ENCODE data around the gene DHCR7. TPM values are rescaled to one million over a fixed set of nuclear protein-coding genes. Genes with fewer than 3 reads are reported as not detected.

Gene DHCR7
- total and polyA plus RNA-seq, 2 experiments from 2014 or later: 84.0 to 166 TPM

DNA sequence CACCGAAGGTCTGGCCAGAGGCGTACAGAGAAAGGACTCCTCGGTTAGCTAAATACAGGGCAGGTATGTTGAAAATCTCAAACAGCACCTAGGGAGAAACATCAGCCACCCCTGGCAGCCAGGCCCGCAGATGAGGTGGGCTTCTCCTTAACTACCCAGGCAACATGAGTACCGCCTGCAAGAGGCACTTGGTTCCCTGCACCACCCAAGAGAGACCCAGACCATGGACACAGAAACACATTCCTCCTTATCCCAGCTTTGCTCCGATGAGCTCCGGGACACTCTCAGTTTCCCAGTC is 53.0 kb downstream of the DHCR7 start (continued):
- TF ChIP-seq, protein P1, sequence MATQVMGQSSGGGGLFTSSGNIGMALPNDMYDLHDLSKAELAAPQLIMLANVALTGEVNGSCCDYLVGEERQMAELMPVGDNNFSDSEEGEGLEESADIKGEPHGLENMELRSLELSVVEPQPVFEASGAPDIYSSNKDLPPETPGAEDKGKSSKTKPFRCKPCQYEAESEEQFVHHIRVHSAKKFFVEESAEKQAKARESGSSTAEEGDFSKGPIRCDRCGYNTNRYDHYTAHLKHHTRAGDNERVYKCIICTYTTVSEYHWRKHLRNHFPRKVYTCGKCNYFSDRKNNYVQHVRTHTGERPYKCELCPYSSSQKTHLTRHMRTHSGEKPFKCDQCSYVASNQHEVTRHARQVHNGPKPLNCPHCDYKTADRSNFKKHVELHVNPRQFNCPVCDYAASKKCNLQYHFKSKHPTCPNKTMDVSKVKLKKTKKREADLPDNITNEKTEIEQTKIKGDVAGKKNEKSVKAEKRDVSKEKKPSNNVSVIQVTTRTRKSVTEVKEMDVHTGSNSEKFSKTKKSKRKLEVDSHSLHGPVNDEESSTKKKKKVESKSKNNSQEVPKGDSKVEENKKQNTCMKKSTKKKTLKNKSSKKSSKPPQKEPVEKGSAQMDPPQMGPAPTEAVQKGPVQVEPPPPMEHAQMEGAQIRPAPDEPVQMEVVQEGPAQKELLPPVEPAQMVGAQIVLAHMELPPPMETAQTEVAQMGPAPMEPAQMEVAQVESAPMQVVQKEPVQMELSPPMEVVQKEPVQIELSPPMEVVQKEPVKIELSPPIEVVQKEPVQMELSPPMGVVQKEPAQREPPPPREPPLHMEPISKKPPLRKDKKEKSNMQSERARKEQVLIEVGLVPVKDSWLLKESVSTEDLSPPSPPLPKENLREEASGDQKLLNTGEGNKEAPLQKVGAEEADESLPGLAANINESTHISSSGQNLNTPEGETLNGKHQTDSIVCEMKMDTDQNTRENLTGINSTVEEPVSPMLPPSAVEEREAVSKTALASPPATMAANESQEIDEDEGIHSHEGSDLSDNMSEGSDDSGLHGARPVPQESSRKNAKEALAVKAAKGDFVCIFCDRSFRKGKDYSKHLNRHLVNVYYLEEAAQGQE (IDR thresholded peaks at IDR 0.05; ENCODE audit: unreplicated experiment): no peak
- TF ChIP-seq, protein P2, sequence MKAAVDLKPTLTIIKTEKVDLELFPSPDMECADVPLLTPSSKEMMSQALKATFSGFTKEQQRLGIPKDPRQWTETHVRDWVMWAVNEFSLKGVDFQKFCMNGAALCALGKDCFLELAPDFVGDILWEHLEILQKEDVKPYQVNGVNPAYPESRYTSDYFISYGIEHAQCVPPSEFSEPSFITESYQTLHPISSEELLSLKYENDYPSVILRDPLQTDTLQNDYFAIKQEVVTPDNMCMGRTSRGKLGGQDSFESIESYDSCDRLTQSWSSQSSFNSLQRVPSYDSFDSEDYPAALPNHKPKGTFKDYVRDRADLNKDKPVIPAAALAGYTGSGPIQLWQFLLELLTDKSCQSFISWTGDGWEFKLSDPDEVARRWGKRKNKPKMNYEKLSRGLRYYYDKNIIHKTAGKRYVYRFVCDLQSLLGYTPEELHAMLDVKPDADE (IDR thresholded peaks at IDR 0.05): no peak
- TF ChIP-seq STAT1 (IDR thresholded peaks at IDR 0.05; ENCODE audit: unreplicated experiment) (no peak), NANOG (IDR thresholded peaks at IDR 0.05; ENCODE audit: borderline replicate concordance) (no peak), EZH2 (IDR thresholded peaks at IDR 0.05; ENCODE audit: low read depth, unreplicated experiment) (no peak), POLR2AphosphoS5 (IDR thresholded peaks at IDR 0.05; ENCODE audit: low read depth) (no peak), ZNF114 (CRISPR knock-in tag; IDR thresholded peaks at IDR 0.05) (no peak), ZNF331 (CRISPR knock-in tag; IDR thresholded peaks at IDR 0.05; ENCODE audit: low read depth) (no peak), CTCF (conservative IDR thresholded peaks at IDR 0.05; ENCODE audit: low read depth in 2 of 2) (no peak), JUNB (IDR thresholded peaks at IDR 0.05; ENCODE audit: unreplicated experiment) (no peak)

DNA sequence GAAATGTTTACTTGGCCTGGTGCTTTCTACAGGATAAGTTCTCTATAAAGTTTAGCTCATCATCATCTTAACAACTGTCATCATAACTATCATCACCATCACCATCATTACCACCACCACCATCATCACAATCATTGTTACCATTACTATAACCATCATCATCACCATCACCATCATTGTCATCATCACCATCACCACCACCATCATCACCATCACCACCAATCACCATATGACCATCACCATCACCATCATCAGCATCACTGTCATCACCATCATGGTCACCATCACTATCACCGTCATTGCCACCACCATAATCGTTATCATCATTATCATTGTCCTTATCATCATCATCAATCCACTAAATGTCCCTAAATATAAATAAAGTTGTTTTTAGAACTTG is 54.9 kb downstream of the DHCR7 start:
- no peak overlapping the region for H3K4me2 ChIP-seq
- no peak overlapping the region for H3K27ac Mint-ChIP-seq
- no peaks in the 10 kb centered on the region for H3K36me3 Mint-ChIP-seq (ENCODE audit: low read depth)
- no peak overlapping the region for H3K4me3 ChIP-seq
- H3K4me1 Mint-ChIP-seq: no peaks in the 10 kb centered on the region
- H3K27me3 Mint-ChIP-seq (ENCODE audit: insufficient read depth, low read depth, poor library complexity): peaks cover 6% of the 10 kb centered on the region
- ATAC-seq: no peak
- H3K27me3 ChIP-seq (ENCODE audit: insufficient read depth): no peaks in the 10 kb centered on the region
- no peak for DNase-seq (ENCODE audit: low spot score)
- no peak overlapping the region for H3K27ac ChIP-seq (ENCODE audit: low read depth)
- H2AFZ ChIP-seq: no peak overlapping the region
- H3F3A ChIP-seq (replicated peaks; ENCODE audit: low read depth): no peaks in the 10 kb centered on the region
- no peaks in the 10 kb centered on the region for H3K36me3 ChIP-seq (ENCODE audit: insufficient read depth)
- TF ChIP-seq EZH2phosphoT487 (IDR thresholded peaks at IDR 0.05; ENCODE audit: unreplicated experiment) (no peak), ZNF331 (CRISPR knock-in tag; IDR thresholded peaks at IDR 0.05; ENCODE audit: low read depth) (no peak), POLR2AphosphoS5 (IDR thresholded peaks at IDR 0.05; ENCODE audit: low read depth) (no peak)
- no peak overlapping the region for H3K4me3 Mint-ChIP-seq
- peaks cover 9% of the 10 kb centered on the region; the same call in 1 of the 2 replicates for H3K9me2 ChIP-seq (ENCODE audit: insufficient read depth)
- no peaks in the 10 kb centered on the region for H3K4me1 ChIP-seq (ENCODE audit: insufficient read depth)
- H3K9me3 Mint-ChIP-seq: peaks cover 2% of the 10 kb centered on the region
- H3K79me2 ChIP-seq (replicated peaks; ENCODE audit: insufficient read depth): no peaks in the 10 kb centered on the region
- no peaks in the 10 kb centered on the region for H4K20me1 ChIP-seq (replicated peaks; ENCODE audit: insufficient read depth)

All from GM23338 (cell line).